ENCODE data around the gene GMPPA.
A peak's percentile ranks its signal among the peaks of the same experiment; 100 is the strongest.

The GMPPA gene

GRCh38 chr2:219526320-219527075 is 27.8 kb downstream of the GMPPA start:
- peaks cover 60% of the 10 kb centered on the region for H3K27me3 ChIP-seq (ENCODE audit: low read depth, low read length)

DNA sequence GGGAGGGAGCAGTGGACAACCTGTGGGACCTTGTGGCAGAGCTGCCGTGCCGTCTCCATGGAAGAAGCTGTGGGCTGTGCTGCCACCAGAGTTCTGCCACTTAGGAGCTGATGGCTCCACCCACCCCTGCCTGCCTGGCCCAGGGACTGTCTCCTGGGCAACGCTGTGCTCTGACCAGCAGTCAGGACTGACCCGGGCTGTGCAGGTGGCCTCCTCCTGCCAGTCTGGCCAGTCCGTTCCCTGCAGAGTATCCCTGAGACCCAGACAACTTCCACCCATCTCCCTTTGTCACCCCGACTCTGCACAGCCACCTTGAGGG is 28.3 kb downstream of the GMPPA start:
- no peak overlapping the region for H3K4me3 ChIP-seq (ENCODE audit: low read depth in 1 of 2, low read length in 2 of 2)
- H3K27me3 ChIP-seq (ENCODE audit: low read depth, low read length) = peaks cover 56% of the 10 kb centered on the region
- H3K27ac ChIP-seq (ENCODE audit: low read length) = no peak overlapping the region
- H3K9me3 ChIP-seq (ENCODE audit: control insufficient read depth in 1 of 2, low read length in 2 of 2) = no peaks in the 10 kb centered on the region
- no peaks in the 10 kb centered on the region for H3K36me3 ChIP-seq (ENCODE audit: control insufficient read depth in 1 of 2, insufficient read depth in 2 of 2, low read length in 2 of 2)
- H3K4me1 ChIP-seq (ENCODE audit: control insufficient read depth in 1 of 2, insufficient read depth in 2 of 2, low read length in 2 of 2) = peaks cover 0 to 19% of the 10 kb centered on the region in 2 donors

More at GRCh38 chr2:219526320-219527075, 27.8 kb downstream of the GMPPA start:
- H3K4me3 ChIP-seq (ENCODE audit: low read depth in 1 of 2, low read length in 2 of 2) = no peak overlapping the region
- no peaks in the 10 kb centered on the region for H3K36me3 ChIP-seq (ENCODE audit: control insufficient read depth in 1 of 2, insufficient read depth in 2 of 2, low read length in 2 of 2)
- H3K27ac ChIP-seq (ENCODE audit: low read length) = no peak overlapping the region
- peaks cover 0 to 24% of the 10 kb centered on the region in 2 donors for H3K4me1 ChIP-seq (ENCODE audit: control insufficient read depth in 1 of 2, insufficient read depth in 2 of 2, low read length in 2 of 2)
- no peaks in the 10 kb centered on the region for H3K9me3 ChIP-seq (ENCODE audit: control insufficient read depth in 1 of 2, low read length in 2 of 2)

DNA sequence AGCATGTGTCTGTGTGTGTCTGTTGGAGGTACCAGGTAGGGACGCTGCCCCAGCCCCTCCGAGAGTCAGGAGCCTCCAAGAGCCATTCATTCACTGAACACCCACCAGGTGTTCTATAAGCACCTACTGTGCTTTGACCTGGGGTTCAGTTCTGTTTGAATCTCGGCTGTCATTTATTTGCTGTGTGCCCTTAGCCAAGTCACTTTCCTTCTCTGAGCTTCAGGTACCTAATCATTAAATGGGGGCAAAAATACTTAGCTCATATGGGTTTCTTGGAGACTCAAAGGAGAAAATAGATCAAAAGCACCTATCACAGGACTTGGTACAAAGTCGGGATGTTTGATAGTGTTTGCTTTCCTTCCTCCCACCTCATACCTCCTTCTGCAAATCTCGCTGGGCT is 28.8 kb downstream of the GMPPA start:
- no peak overlapping the region for H3K4me3 ChIP-seq (ENCODE audit: low read depth in 1 of 2, low read length in 2 of 2)
- peaks cover 0 to 17% of the 10 kb centered on the region in 2 donors for H3K4me1 ChIP-seq (ENCODE audit: control insufficient read depth in 1 of 2, insufficient read depth in 2 of 2, low read length in 2 of 2)
- H3K27me3 ChIP-seq (ENCODE audit: low read depth, low read length) = peaks cover 55% of the 10 kb centered on the region
- no peaks in the 10 kb centered on the region for H3K9me3 ChIP-seq (ENCODE audit: control insufficient read depth in 1 of 2, low read length in 2 of 2)
- H3K27ac ChIP-seq (ENCODE audit: low read length) = no peak overlapping the region
- H3K36me3 ChIP-seq (ENCODE audit: control insufficient read depth in 1 of 2, insufficient read depth in 2 of 2, low read length in 2 of 2) = no peaks in the 10 kb centered on the region

DNA sequence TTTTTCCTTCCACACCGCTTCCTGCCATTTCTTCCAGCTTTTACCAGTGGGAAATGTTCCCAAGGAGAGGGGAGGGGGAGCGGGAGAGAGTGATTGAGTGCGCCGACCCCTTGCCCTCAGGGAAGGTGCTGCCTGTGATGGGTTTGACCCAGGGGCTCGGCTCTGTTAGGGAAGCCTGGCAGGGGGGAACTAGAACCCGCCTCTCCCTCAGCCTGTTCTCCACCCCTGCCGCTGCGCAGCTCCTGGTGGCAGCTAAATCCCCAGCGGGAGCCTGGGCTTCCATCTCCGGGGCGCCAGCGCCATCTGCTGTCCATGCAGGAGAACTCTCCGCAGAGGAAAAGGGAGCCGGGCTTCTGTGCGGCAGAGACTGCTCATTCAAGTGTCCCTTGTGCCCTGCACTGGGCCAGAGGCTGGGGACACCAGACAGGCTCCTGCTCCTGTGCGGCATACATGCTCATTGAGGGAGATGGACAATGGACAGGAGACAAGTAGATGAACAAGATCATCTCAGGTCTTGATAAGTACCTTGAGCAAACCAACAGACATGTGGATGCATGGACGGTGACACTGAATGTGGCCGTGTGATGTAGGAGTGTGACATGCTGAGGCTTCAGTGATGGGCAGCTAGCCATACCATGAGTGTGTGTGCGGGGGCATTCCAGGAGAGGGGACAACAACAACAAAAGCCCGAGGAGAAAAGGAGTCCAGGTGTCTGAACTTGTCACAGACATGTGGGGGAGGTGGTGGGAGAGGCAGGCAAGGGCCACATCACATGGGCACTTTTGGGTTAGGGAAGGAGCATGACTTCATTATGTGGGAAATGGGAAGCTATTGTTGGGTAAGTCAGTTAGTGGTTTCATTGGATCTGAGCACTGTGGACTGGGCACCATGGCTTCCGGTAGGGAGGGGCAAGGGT is 31.6 kb downstream of the GMPPA start:
- H3K4me3 ChIP-seq (ENCODE audit: low read depth in 1 of 2, low read length in 2 of 2) = peak overlapping the region in 1 of 2 donors; percentile 44
- no peaks in the 10 kb centered on the region for H3K36me3 ChIP-seq (ENCODE audit: control insufficient read depth in 1 of 2, insufficient read depth in 2 of 2, low read length in 2 of 2)
- H3K9me3 ChIP-seq (ENCODE audit: control insufficient read depth in 1 of 2, low read length in 2 of 2) = no peaks in the 10 kb centered on the region

GRCh38 chr2:219531639-219532377 is 33.1 kb downstream of the GMPPA start:
- Histone ChIP-seq H3K4me1 (ENCODE audit: control insufficient read depth in 1 of 2, insufficient read depth in 2 of 2, low read length in 2 of 2) (peaks cover 0 to 7% of the 10 kb centered on the region in 2 donors), H3K27ac (ENCODE audit: low read length) (no peak overlapping the region), H3K4me3 (ENCODE audit: low read depth in 1 of 2, low read length in 2 of 2) (no peak overlapping the region), H3K9me3 (ENCODE audit: control insufficient read depth in 1 of 2, low read length in 2 of 2) (no peaks in the 10 kb centered on the region), H3K27me3 (ENCODE audit: low read depth, low read length) (peaks cover 22% of the 10 kb centered on the region), H3K36me3 (ENCODE audit: control insufficient read depth in 1 of 2, insufficient read depth in 2 of 2, low read length in 2 of 2) (no peaks in the 10 kb centered on the region)

More for the DNA sequence above, 31.6 kb downstream of the GMPPA start:
- Histone ChIP-seq H3K27ac (ENCODE audit: low read length) (no peak overlapping the region), H3K4me1 (ENCODE audit: control insufficient read depth in 1 of 2, insufficient read depth in 2 of 2, low read length in 2 of 2) (peaks cover 0 to 7% of the 10 kb centered on the region in 2 donors), H3K27me3 (ENCODE audit: low read depth, low read length) (peaks cover 29% of the 10 kb centered on the region)

DNA sequence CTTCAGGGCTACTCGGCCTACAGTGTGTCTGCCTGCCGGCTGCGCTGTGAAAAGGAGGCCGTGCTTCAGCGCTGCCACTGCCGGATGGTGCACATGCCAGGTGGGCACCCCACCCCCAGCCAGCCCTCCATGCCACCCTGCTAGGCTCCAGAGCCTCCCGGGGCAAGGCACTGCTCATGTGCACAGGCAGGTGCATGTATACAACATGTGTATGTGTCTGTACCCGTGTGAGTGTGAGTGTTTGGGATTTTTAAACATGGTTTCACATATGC is 33.6 kb downstream of the GMPPA start:
- no peak overlapping the region for H3K27ac ChIP-seq (ENCODE audit: low read length)
- no peaks in the 10 kb centered on the region for H3K36me3 ChIP-seq (ENCODE audit: control insufficient read depth in 1 of 2, insufficient read depth in 2 of 2, low read length in 2 of 2)
- peaks cover 16% of the 10 kb centered on the region for H3K27me3 ChIP-seq (ENCODE audit: low read depth, low read length)
- peaks cover 0 to 7% of the 10 kb centered on the region in 2 donors for H3K4me1 ChIP-seq (ENCODE audit: control insufficient read depth in 1 of 2, insufficient read depth in 2 of 2, low read length in 2 of 2)
- H3K4me3 ChIP-seq (ENCODE audit: low read depth in 1 of 2, low read length in 2 of 2) = no peak overlapping the region
- no peaks in the 10 kb centered on the region for H3K9me3 ChIP-seq (ENCODE audit: control insufficient read depth in 1 of 2, low read length in 2 of 2)

- Histone ChIP-seq H3K36me3 (ENCODE audit: control insufficient read depth in 1 of 2, insufficient read depth in 2 of 2, low read length in 2 of 2) (no peaks in the 10 kb centered on the region), H3K9me3 (ENCODE audit: control insufficient read depth in 1 of 2, low read length in 2 of 2) (no peaks in the 10 kb centered on the region), H3K27me3 (ENCODE audit: low read depth, low read length) (peaks cover 13% of the 10 kb centered on the region), H3K4me3 (ENCODE audit: low read depth in 1 of 2, low read length in 2 of 2) (no peak overlapping the region), H3K4me1 (ENCODE audit: control insufficient read depth in 1 of 2, insufficient read depth in 2 of 2, low read length in 2 of 2) (peaks cover 0 to 13% of the 10 kb centered on the region in 2 donors), H3K27ac (ENCODE audit: low read length) (no peak overlapping the region)
Measured at GRCh38 chr2:219533930-219534661, 35.4 kb downstream of the GMPPA start.

GRCh38 chr2:219536425-219536824 is 37.7 kb downstream of the GMPPA start:
- H3K27me3 ChIP-seq (ENCODE audit: low read depth, low read length) = no peaks in the 10 kb centered on the region
- H3K36me3 ChIP-seq (ENCODE audit: control insufficient read depth in 1 of 2, insufficient read depth in 2 of 2, low read length in 2 of 2) = peaks cover 9 to 10% of the 10 kb centered on the region in 2 donors
- H3K4me3 ChIP-seq (ENCODE audit: low read depth in 1 of 2, low read length in 2 of 2) = no peak overlapping the region
- H3K4me1 ChIP-seq (ENCODE audit: control insufficient read depth in 1 of 2, insufficient read depth in 2 of 2, low read length in 2 of 2) = peaks cover 0 to 8% of the 10 kb centered on the region in 2 donors
- no peak overlapping the region for H3K27ac ChIP-seq (ENCODE audit: low read length)
- no peaks in the 10 kb centered on the region for H3K9me3 ChIP-seq (ENCODE audit: control insufficient read depth in 1 of 2, low read length in 2 of 2)

GRCh38 chr2:219536967-219537366 is 38.3 kb downstream of the GMPPA start:
- no peak overlapping the region for H3K27ac ChIP-seq (ENCODE audit: low read length)

DNA sequence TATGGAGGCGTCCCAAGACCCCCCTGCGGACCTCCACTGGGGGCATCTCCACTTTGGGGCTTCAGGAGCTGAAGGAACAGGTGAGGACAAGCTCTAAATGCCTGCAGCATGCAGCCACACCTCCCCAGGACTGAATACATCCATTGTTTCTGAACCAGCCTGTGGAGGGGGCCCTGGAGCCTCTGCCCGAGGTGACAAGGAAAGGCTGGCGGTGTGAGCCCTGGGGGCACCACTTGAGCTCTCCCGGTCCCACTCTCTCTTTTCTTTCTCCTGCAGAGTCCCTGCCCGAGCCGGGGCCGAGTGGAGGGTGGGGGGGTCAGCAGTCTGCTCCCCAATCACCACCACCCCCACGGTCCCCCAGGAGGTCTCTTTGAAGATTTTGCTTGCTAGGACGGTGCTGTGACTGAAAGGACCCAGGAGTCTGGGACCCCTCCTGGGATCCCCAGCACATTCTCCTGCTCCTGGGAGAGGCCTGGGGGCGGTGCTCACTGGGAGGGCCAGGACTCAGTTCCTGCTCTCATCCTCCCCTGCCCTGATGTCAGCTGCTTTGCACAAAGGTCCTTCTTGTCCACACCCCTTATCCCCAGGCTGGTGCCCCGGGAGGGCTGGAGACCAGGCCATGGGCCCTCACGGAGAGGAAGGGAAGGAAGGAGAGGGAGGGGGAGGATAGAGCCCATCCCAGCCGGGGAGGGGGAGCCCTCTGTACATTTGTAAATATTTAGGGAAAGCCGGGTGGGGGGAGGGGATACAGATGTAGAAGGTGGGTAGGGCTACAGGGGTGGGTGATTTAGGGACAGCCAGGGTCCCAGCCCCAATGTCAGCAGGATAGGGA is 39.2 kb downstream of the GMPPA start:
- Histone ChIP-seq H3K4me1 (ENCODE audit: control insufficient read depth in 1 of 2, insufficient read depth in 2 of 2, low read length in 2 of 2) (peaks cover 0 to 22% of the 10 kb centered on the region in 2 donors), H3K4me3 (ENCODE audit: low read depth in 1 of 2, low read length in 2 of 2) (no peak overlapping the region), H3K27me3 (ENCODE audit: low read depth, low read length) (no peaks in the 10 kb centered on the region), H3K9me3 (ENCODE audit: control insufficient read depth in 1 of 2, low read length in 2 of 2) (no peaks in the 10 kb centered on the region), H3K27ac (ENCODE audit: low read length) (no peak overlapping the region), H3K36me3 (ENCODE audit: control insufficient read depth in 1 of 2, insufficient read depth in 2 of 2, low read length in 2 of 2) (peaks cover 9 to 10% of the 10 kb centered on the region in 2 donors)

More at GRCh38 chr2:219536967-219537366, 38.3 kb downstream of the GMPPA start:
- H3K27me3 ChIP-seq (ENCODE audit: low read depth, low read length) = no peaks in the 10 kb centered on the region
- peaks cover 9 to 10% of the 10 kb centered on the region in 2 donors for H3K36me3 ChIP-seq (ENCODE audit: control insufficient read depth in 1 of 2, insufficient read depth in 2 of 2, low read length in 2 of 2)
- H3K4me3 ChIP-seq (ENCODE audit: low read depth in 1 of 2, low read length in 2 of 2) = no peak overlapping the region
- no peaks in the 10 kb centered on the region for H3K9me3 ChIP-seq (ENCODE audit: control insufficient read depth in 1 of 2, low read length in 2 of 2)
- H3K4me1 ChIP-seq (ENCODE audit: control insufficient read depth in 1 of 2, insufficient read depth in 2 of 2, low read length in 2 of 2) = peaks cover 0 to 13% of the 10 kb centered on the region in 2 donors

All from muscle layer of duodenum (tissue), 2 donors.